Measurements from ENCODE around the gene ITGA5. TPM values are rescaled to one million over a fixed set of nuclear protein-coding genes. Genes with fewer than 3 reads are reported as not detected.

ITGA5 gene
- total and polyA plus RNA-seq, 9 of the 15 experiments (the other 6 are each of a cell fraction or from before 2014, with no cell fraction given): 9.1 to 82.1 (median 47.4) TPM

- no peak for TF ChIP-seq RBM15 (IDR thresholded peaks at IDR 0.05; ENCODE audit: insufficient read depth, low read length)
- TF ChIP-seq TAF7 (tag; IDR thresholded peaks at IDR 0.05): no peak
- no peak for TF ChIP-seq ZBTB43 (CRISPR knock-in tag; IDR thresholded peaks at IDR 0.05)
- TF ChIP-seq E2F8 (IDR thresholded peaks at IDR 0.05; ENCODE audit: low read depth, partially characterized antibody): peak; percentile 46
- TF ChIP-seq ZNF24 (IDR thresholded peaks at IDR 0.05): no peak
- no peak for TF ChIP-seq ZNF318 (IDR thresholded peaks at IDR 0.05; ENCODE audit: borderline replicate concordance in 1 of 2, low read depth in 1 of 2)
- no peak for TF ChIP-seq GTF3C2 (IDR thresholded peaks at IDR 0.05; ENCODE audit: borderline replicate concordance, extremely low read depth, insufficient read length)
- no peak for TF ChIP-seq ZBTB33 (CRISPR knock-in tag; IDR thresholded peaks at IDR 0.05)
Observed at GRCh38 chr12:54352022-54352531, 67.0 kb downstream of the ITGA5 start (continued).
